Neural cell (in vitro differentiated cells): Measurements from ENCODE around the gene TPST2. TPM values are rescaled to one million over a fixed set of nuclear protein-coding genes. Genes with fewer than 3 reads are reported as not detected.

Experiments used
- H2AFZ ChIP-seq: fragments of 200-600, 300-800 bp; sonication (generic), shearing (Covaris generic); 2 replicates; pipeline ENCODE4 v1.6.0; 2014; ENCODE audit warnings: low read depth, mild to moderate bottlenecking, antibody characterized with exemption, low read length, moderate library complexity
- H3F3A ChIP-seq: fragments of 200-600 bp; shearing (Covaris generic); 2 replicates; pipeline ENCODE4 v1.6.1; 2016; ENCODE audit warnings: mild to moderate bottlenecking, moderate library complexity, mixed read lengths, antibody characterized with exemption, low read length; ENCODE audit not compliant: insufficient read depth, poor library complexity, severe bottlenecking
- H3K27ac ChIP-seq: fragments of 200-600, 300-800 bp; sonication (generic), shearing (Covaris generic); 2 replicates; pipeline ENCODE4 v1.5.1; 2014; ENCODE audit warnings: mild to moderate bottlenecking, low read length, moderate library complexity
- H3K27me3 ChIP-seq: fragments of 300-800, 200-600 bp; sonication (generic), shearing (Covaris generic); 2 replicates; pipeline ENCODE4 v1.6.0; 2014; ENCODE audit warnings: mild to moderate bottlenecking, low read depth, low read length, moderate library complexity; ENCODE audit not compliant: insufficient read depth
- H3K36me3 ChIP-seq: fragments of 300-800, 200-600 bp; sonication (generic), shearing (Covaris generic); 2 replicates; pipeline ENCODE4 v1.5.1; 2014; ENCODE audit warnings: mild to moderate bottlenecking, antibody characterized with exemption, low read length, moderate library complexity; ENCODE audit not compliant: insufficient read depth
- H3K4me2 ChIP-seq: fragments of 300-800, 200-600 bp; sonication (generic), shearing (Covaris generic); 2 replicates; pipeline ENCODE4 v1.6.0; 2014; ENCODE audit warnings: mild to moderate bottlenecking, low read length
- H3K4me3 ChIP-seq: fragments of 300-800, 200-600 bp; sonication (generic), shearing (Covaris generic); 2 replicates; pipeline ENCODE4 v1.5.1; 2014; ENCODE audit warnings: mild to moderate bottlenecking, low read length, moderate library complexity
- H3K79me2 ChIP-seq: fragments of 200-600 bp; shearing (Covaris generic); replicated peaks from 2 replicates; pipeline ENCODE4 v1.6.0; 2014; ENCODE audit warnings: mild to moderate bottlenecking, low read length, moderate library complexity; ENCODE audit not compliant: insufficient read depth
- H3K9ac ChIP-seq: fragments of 300-800, 200-600 bp; sonication (generic), shearing (Covaris generic); 2 replicates; pipeline ENCODE4 v1.6.1; 2016; ENCODE audit warnings: mild to moderate bottlenecking, low read length, mixed read lengths
- H3K9me2 ChIP-seq: fragments of 200-600 bp; shearing (Covaris generic); 2 replicates; pipeline ENCODE4 v1.6.1; 2016; ENCODE audit warnings: mild to moderate bottlenecking, low read length, mixed read lengths; ENCODE audit not compliant: insufficient read depth
- H3K9me3 ChIP-seq: fragments of 200-600, 300-800 bp; sonication (generic), shearing (Covaris generic); 2 replicates; pipeline ENCODE4 v1.6.1; 2016; ENCODE audit warnings: mild to moderate bottlenecking, mixed run types, low read length, moderate library complexity, mixed read lengths
- H4K20me1 ChIP-seq: fragments of 200-600 bp; shearing (Covaris generic); 2 replicates; pipeline ENCODE4 v1.6.1; 2016; ENCODE audit warnings: mild to moderate bottlenecking, mixed run types; ENCODE audit not compliant: insufficient read depth
- EP300 ChIP-seq: fragments of 450-650 bp; conservative IDR thresholded peaks from 2 replicates; pipeline ENCODE4 v1.6.1; 2014; ENCODE audit warnings: antibody characterized with exemption, mild to moderate bottlenecking, moderate library complexity; ENCODE audit not compliant: poor library complexity, severe bottlenecking
- EZH2 ChIP-seq: fragments of 200-600, 300-800 bp; shearing (Covaris generic), sonication (generic); IDR thresholded peaks from 2 replicates; pipeline ENCODE4 v1.6.1; 2014; ENCODE audit warnings: antibody characterized with exemption, low read length, borderline replicate concordance, mild to moderate bottlenecking; ENCODE audit not compliant: insufficient read depth, poor library complexity, severe bottlenecking
- MXI1 ChIP-seq: fragments of 450-650 bp; conservative IDR thresholded peaks from 2 replicates; pipeline ENCODE4 v1.6.1; 2014; ENCODE audit warnings: antibody characterized with exemption, mild to moderate bottlenecking; ENCODE audit not compliant: poor library complexity, severe bottlenecking
- POLR2AphosphoS5 ChIP-seq: IDR thresholded peaks from 2 replicates; pipeline ENCODE4 v1.6.1; 2012
- RAD21 ChIP-seq: fragments of 450-650 bp; conservative IDR thresholded peaks from 2 replicates; pipeline ENCODE4 v1.6.1; 2014; ENCODE audit warnings: antibody characterized with exemption, mild to moderate bottlenecking, moderate library complexity
- SMC3 ChIP-seq: fragments of 450-650 bp; conservative IDR thresholded peaks from 2 replicates; pipeline ENCODE4 v1.6.1; 2014; ENCODE audit warnings: antibody characterized with exemption, mild to moderate bottlenecking, moderate library complexity; ENCODE audit not compliant: poor library complexity
- TAF1 ChIP-seq: IDR thresholded peaks from 2 replicates; pipeline ENCODE4 v1.6.1; 2012; ENCODE audit warnings: low read depth
- polyA plus RNA-seq: library from polyadenylated mRNA; depleted of rRNA; stranded (reverse); fragments of >200 nt; gene quantifications from 2 replicates; pipeline ENCODE4 v1.2.3, GENCODE V29; 2014
- TF ChIP-seq, protein P1 (sequence below): IDR thresholded peaks from 2 replicates; pipeline ENCODE4 v1.6.1; 2012; ENCODE audit warnings: borderline replicate concordance
- TF ChIP-seq, protein P2 (sequence below): fragments of 450-650 bp; IDR thresholded peaks from 2 replicates; pipeline ENCODE4 v1.5.1; 2014; ENCODE audit warnings: antibody characterized with exemption, mild to moderate bottlenecking, moderate library complexity; ENCODE audit not compliant: poor library complexity, severe bottlenecking

TPST2 gene
- polyA plus RNA-seq, 1 donor from 2014 or later, result 16.6 TPM

DNA sequence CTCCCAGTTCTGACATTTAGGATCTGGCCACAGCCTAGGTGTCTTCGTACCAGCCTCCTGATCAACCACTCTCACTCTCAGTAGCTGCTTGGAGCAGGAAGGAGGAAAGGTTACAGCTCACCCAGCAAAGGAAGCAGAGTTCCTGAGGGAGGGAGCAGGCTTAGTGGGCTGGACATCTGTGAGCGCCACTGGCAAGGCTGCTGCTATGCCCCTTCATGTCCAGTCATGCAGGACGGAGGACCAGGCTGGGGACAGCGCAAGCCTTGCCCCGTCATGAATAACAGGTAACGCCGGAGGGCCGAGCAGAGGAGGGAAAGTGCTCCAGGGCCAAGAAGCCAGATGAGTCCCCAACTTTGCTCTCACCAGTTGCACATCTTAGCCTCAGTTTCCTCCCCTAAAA is 25.8 kb downstream of the TPST2 start:
- Histone ChIP-seq H3K9me2 (no peaks in the 10 kb centered on the region), H4K20me1 (no peaks in the 10 kb centered on the region), H3F3A (no peaks in the 10 kb centered on the region), H2AFZ (no peak overlapping the region), H3K36me3 (no peaks in the 10 kb centered on the region), H3K4me2 (no peak overlapping the region), H3K4me3 (no peak overlapping the region), H3K9me3 (no peaks in the 10 kb centered on the region), H3K27me3 (no peaks in the 10 kb centered on the region), H3K27ac (no peak overlapping the region), H3K79me2 (no peaks in the 10 kb centered on the region), H3K9ac (no peak overlapping the region)
- TF ChIP-seq SMC3 (no peak), POLR2AphosphoS5 (no peak), EZH2 (no peak), MXI1 (no peak), EP300 (no peak), TAF1 (no peak), RAD21 (no peak)
- TF ChIP-seq, protein P1, sequence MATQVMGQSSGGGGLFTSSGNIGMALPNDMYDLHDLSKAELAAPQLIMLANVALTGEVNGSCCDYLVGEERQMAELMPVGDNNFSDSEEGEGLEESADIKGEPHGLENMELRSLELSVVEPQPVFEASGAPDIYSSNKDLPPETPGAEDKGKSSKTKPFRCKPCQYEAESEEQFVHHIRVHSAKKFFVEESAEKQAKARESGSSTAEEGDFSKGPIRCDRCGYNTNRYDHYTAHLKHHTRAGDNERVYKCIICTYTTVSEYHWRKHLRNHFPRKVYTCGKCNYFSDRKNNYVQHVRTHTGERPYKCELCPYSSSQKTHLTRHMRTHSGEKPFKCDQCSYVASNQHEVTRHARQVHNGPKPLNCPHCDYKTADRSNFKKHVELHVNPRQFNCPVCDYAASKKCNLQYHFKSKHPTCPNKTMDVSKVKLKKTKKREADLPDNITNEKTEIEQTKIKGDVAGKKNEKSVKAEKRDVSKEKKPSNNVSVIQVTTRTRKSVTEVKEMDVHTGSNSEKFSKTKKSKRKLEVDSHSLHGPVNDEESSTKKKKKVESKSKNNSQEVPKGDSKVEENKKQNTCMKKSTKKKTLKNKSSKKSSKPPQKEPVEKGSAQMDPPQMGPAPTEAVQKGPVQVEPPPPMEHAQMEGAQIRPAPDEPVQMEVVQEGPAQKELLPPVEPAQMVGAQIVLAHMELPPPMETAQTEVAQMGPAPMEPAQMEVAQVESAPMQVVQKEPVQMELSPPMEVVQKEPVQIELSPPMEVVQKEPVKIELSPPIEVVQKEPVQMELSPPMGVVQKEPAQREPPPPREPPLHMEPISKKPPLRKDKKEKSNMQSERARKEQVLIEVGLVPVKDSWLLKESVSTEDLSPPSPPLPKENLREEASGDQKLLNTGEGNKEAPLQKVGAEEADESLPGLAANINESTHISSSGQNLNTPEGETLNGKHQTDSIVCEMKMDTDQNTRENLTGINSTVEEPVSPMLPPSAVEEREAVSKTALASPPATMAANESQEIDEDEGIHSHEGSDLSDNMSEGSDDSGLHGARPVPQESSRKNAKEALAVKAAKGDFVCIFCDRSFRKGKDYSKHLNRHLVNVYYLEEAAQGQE, result no peak
- TF ChIP-seq, protein P2, sequence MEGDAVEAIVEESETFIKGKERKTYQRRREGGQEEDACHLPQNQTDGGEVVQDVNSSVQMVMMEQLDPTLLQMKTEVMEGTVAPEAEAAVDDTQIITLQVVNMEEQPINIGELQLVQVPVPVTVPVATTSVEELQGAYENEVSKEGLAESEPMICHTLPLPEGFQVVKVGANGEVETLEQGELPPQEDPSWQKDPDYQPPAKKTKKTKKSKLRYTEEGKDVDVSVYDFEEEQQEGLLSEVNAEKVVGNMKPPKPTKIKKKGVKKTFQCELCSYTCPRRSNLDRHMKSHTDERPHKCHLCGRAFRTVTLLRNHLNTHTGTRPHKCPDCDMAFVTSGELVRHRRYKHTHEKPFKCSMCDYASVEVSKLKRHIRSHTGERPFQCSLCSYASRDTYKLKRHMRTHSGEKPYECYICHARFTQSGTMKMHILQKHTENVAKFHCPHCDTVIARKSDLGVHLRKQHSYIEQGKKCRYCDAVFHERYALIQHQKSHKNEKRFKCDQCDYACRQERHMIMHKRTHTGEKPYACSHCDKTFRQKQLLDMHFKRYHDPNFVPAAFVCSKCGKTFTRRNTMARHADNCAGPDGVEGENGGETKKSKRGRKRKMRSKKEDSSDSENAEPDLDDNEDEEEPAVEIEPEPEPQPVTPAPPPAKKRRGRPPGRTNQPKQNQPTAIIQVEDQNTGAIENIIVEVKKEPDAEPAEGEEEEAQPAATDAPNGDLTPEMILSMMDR, result no peak

DNA sequence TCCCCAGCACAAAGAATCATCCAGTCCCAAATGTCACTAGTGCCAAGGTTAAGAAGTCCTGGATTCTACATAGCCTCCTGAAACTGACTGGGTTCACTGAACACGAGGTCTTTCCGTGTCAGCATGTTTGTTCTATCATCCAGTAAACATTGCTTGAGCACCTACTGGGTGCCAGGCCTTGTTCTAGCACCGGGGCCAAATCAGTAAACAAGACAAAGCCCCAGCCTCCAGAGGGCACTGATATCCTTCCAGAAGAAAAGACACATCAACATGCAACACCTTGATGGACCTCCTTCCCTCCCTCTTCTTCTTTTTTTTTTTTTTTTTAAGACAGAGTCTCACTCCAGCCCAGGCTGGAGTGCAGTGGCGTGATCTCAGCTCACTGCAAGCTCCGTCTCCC is 26.9 kb downstream of the TPST2 start:
- H3K27ac ChIP-seq, result no peak overlapping the region
- no peaks in the 10 kb centered on the region for H3K27me3 ChIP-seq
- no peaks in the 10 kb centered on the region for H3F3A ChIP-seq
- no peaks in the 10 kb centered on the region for H3K36me3 ChIP-seq
- no peak overlapping the region for H3K9ac ChIP-seq
- no peak for TF ChIP-seq POLR2AphosphoS5
- no peak for TF ChIP-seq TAF1
- no peak for TF ChIP-seq SMC3
- no peak for TF ChIP-seq EP300
- no peak for TF ChIP-seq RAD21
- no peak for TF ChIP-seq EZH2
- no peak for TF ChIP-seq MXI1
- TF ChIP-seq, protein P2, result no peak
- TF ChIP-seq, protein P1, result no peak
- H2AFZ ChIP-seq, result no peak overlapping the region
- no peak overlapping the region for H3K4me3 ChIP-seq
- H3K9me2 ChIP-seq, result no peaks in the 10 kb centered on the region
- H3K4me2 ChIP-seq, result no peak overlapping the region
- no peaks in the 10 kb centered on the region for H3K79me2 ChIP-seq
- no peaks in the 10 kb centered on the region for H4K20me1 ChIP-seq
- H3K9me3 ChIP-seq, result no peaks in the 10 kb centered on the region
